Loucy (cell line): ENCODE data around the gene KRTAP21-3.

Experiments used
- H2AFZ ChIP-seq: fragments of 200-600 bp; sonication (generic); 2 replicates; pipeline ENCODE4 v1.6.0; 2016; ENCODE audit warnings: antibody characterized with exemption, mild to moderate bottlenecking, low read length, moderate library complexity
- H3F3A ChIP-seq: fragments of 200-600 bp; 2 replicates; pipeline ENCODE4 v1.6.0; 2016; ENCODE audit warnings: antibody characterized with exemption, low read depth, mild to moderate bottlenecking
- H3K27me3 ChIP-seq: fragments of 200-600 bp; sonication (generic); 2 replicates; pipeline ENCODE4 v1.6.1; 2014; ENCODE audit warnings: low read length, mild to moderate bottlenecking; ENCODE audit not compliant: insufficient read depth, poor library complexity, severe bottlenecking
- H3K36me3 ChIP-seq: fragments of 200-600 bp; sonication (generic); 2 replicates; pipeline ENCODE4 v1.6.1; 2016; ENCODE audit warnings: low read length; ENCODE audit not compliant: insufficient read depth
- H3K4me1 ChIP-seq: fragments of 200-600 bp; sonication (generic); 2 replicates; pipeline ENCODE4 v1.5.1; 2014; ENCODE audit warnings: low read length, mild to moderate bottlenecking; ENCODE audit not compliant: insufficient read depth, poor library complexity, severe bottlenecking
- H3K4me2 ChIP-seq: fragments of 200-600 bp; sonication (generic); 2 replicates; pipeline ENCODE4 v1.6.0; 2014; ENCODE audit warnings: antibody characterized with exemption, low read length, low read depth, mild to moderate bottlenecking; ENCODE audit not compliant: poor library complexity, severe bottlenecking
- H3K4me3 ChIP-seq: fragments of 200-600 bp; sonication (generic); 2 replicates; pipeline ENCODE4 v1.5.1; 2014; ENCODE audit warnings: low read length, mild to moderate bottlenecking, mixed read lengths; ENCODE audit not compliant: poor library complexity, severe bottlenecking
- H3K79me2 ChIP-seq: fragments of 200-600 bp; sonication (generic); 2 replicates; pipeline ENCODE4 v1.6.1; 2014; ENCODE audit warnings: low read length; ENCODE audit not compliant: insufficient read depth
- H3K9ac ChIP-seq: fragments of 200-600 bp; sonication (generic); 2 replicates; pipeline ENCODE4 v1.6.0; 2014; ENCODE audit warnings: mild to moderate bottlenecking, low read depth, low read length, moderate library complexity; ENCODE audit not compliant: poor library complexity, severe bottlenecking
- H3K9me2 ChIP-seq: fragments of 200-600 bp; sonication (generic); replicated peaks from 2 replicates; pipeline ENCODE4 v1.6.1; 2016; ENCODE audit warnings: low read depth, low read length, mixed read lengths
- H3K9me3 ChIP-seq: fragments of 200-600 bp; sonication (generic); 2 replicates; pipeline ENCODE4 v1.6.1; 2014; ENCODE audit warnings: mild to moderate bottlenecking, antibody characterized with exemption, low read length, low read depth; ENCODE audit not compliant: insufficient read depth
- H4K20me1 ChIP-seq: fragments of 200-600 bp; sonication (generic); 2 replicates; pipeline ENCODE4 v1.6.0; 2014; ENCODE audit warnings: antibody characterized with exemption, low read length, mild to moderate bottlenecking; ENCODE audit not compliant: insufficient read depth, poor library complexity, severe bottlenecking
- CTCF ChIP-seq: fragments of 200-600 bp; sonication (generic); conservative IDR thresholded peaks from 2 replicates; pipeline ENCODE4 v1.5.1; 2014; ENCODE audit warnings: mild to moderate bottlenecking, antibody characterized with exemption, low read length
- EZH2phosphoT487 ChIP-seq: fragments of 200-600 bp; IDR thresholded peaks from 2 replicates; pipeline ENCODE4 v1.6.1; 2018; ENCODE audit warnings: antibody characterized with exemption, mild to moderate bottlenecking, moderate library complexity, borderline replicate concordance

Gene KRTAP21-3

GRCh38 chr21:30710499-30710898, 8.1 kb downstream of the KRTAP21-3 start:
- no peak overlapping the region for H2AFZ ChIP-seq

GRCh38 chr21:30707409-30707808, 11.2 kb downstream of the KRTAP21-3 start:
- Histone ChIP-seq H3K4me2 (no peak overlapping the region), H3K36me3 (no peaks in the 10 kb centered on the region), H3K9ac (no peak overlapping the region), H4K20me1 (no peaks in the 10 kb centered on the region), H3K79me2 (no peaks in the 10 kb centered on the region), H3K4me3 (no peak overlapping the region), H3F3A (no peaks in the 10 kb centered on the region), H3K27me3 (no peaks in the 10 kb centered on the region), H3K9me3 (no peaks in the 10 kb centered on the region), H3K4me1 (no peaks in the 10 kb centered on the region), H3K9me2 (no peaks in the 10 kb centered on the region), H2AFZ (no peak overlapping the region)
- TF ChIP-seq CTCF (no peak), EZH2phosphoT487 (no peak)

More at GRCh38 chr21:30710499-30710898, 8.1 kb downstream of the KRTAP21-3 start:
- no peak overlapping the region for H3K4me2 ChIP-seq
- H3K36me3 ChIP-seq, result no peaks in the 10 kb centered on the region
- no peaks in the 10 kb centered on the region for H3K4me1 ChIP-seq
- H3K9me2 ChIP-seq, result no peaks in the 10 kb centered on the region
- H3F3A ChIP-seq, result no peaks in the 10 kb centered on the region
- no peaks in the 10 kb centered on the region for H4K20me1 ChIP-seq
- TF ChIP-seq CTCF (no peak), EZH2phosphoT487 (no peak)
- no peaks in the 10 kb centered on the region for H3K79me2 ChIP-seq
- no peaks in the 10 kb centered on the region for H3K9me3 ChIP-seq
- no peak overlapping the region for H3K4me3 ChIP-seq
- H3K27me3 ChIP-seq, result no peaks in the 10 kb centered on the region
- H3K9ac ChIP-seq, result no peak overlapping the region

- Histone ChIP-seq H2AFZ (no peak overlapping the region), H3K4me1 (no peaks in the 10 kb centered on the region), H3K9me2 (no peaks in the 10 kb centered on the region), H3K9me3 (no peaks in the 10 kb centered on the region), H3K36me3 (no peaks in the 10 kb centered on the region), H3K79me2 (no peaks in the 10 kb centered on the region), H3F3A (no peaks in the 10 kb centered on the region), H3K4me3 (no peak overlapping the region), H4K20me1 (no peaks in the 10 kb centered on the region), H3K27me3 (no peaks in the 10 kb centered on the region), H3K4me2 (no peak overlapping the region), H3K9ac (no peak overlapping the region)
- TF ChIP-seq CTCF, result no peak
- TF ChIP-seq EZH2phosphoT487, result no peak
Measured at GRCh38 chr21:30695956-30696355, 22.6 kb downstream of the KRTAP21-3 start.
